ENCODE measurements around the gene SMCO2.

Gene SMCO2

DNA sequence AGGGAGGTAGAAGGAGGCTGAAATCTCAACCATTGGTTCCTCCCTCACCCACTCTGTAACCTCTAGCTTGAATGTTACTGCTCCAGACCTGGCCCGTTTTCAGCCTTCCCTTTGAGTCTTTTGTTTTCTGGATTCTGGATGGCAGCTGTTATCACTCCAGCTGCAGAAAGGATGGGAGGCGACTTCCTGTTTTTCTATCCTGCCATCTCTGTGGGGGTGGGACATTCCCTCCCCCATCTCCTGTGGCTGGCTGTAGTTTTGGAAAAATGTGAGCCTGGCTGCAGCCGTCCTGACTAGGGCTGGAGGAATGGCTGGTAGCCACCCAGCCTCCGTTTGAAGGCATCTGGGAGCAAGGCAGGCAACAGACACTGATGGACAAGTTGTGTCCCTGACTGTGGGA, 74.5 kb downstream of the SMCO2 start:
- no peak for TF ChIP-seq CTCF (IDR thresholded peaks at IDR 0.05)

DNA sequence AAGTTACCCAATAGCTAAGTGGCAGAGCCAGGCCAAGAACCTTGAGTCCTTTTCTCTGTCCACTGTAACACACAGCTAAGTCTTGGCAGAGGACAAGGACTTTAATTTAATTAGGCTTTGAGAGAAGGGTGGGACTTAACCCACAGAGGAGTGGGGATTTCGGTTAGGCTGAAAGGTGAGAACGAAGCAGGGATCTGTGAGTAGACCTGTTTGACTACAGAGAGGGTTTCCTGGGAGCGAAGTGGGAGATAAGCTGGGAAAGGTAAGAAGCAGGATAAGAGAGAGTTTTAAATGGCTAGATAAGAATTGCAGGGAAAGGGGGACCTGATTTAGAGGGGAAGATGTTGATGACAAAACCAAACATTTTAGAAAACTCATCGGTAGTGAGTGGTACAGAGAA, 75.4 kb downstream of the SMCO2 start:
- TF ChIP-seq CTCF (IDR thresholded peaks at IDR 0.05): no peak

- no peak for TF ChIP-seq CTCF (IDR thresholded peaks at IDR 0.05)
These were observed 76.7 kb downstream of the SMCO2 start for GRCh38 chr12:27523305-27523641.

DNA sequence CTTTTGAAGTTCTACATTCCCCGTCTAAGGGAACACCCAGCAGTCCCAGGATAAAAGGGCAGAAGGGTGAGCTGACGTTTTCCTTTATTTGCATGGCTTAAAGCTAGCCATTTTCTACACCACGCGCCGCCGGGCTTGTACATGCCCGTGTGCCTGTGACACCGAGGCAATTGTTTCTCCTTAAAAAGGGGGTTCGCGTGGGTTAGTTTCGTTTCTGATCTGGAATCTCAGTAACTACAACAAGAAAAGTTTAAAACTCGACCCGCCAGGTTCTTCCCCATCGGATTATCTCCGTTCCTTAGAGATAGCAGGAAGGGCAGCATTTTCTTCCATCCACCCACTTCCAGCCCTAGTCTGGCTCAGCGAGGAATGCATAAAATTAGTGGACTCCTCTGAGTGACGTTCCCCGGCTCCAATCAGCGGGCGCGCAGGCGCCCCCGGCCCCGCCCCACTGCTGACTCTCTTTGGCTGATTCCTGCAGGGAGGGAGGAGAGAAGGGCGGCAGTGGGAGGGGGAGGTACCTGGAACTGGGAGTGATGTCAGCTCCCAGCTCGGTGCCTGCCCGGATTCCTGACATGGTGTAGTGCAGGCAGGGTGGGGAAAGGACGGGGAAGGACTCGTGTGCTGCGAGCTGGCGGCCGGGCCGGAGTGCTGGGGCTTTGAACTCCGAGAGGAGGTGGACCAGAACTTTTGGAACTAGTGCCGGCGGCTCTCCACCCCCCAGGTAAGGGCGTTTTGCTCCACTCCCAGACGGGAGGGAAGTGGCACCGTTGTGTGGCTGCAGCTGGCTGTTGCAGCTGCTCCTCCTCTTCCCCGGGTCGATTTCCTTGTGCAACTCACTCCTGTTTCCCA, 77.3 kb downstream of the SMCO2 start, which contains the start of gene PPFIBP1:
TSS of gene PPFIBP1 (plus strand) at position 565 of the 852 bp plus-strand sequence. CDS start 109,191 bp downstream, outside the sequence.
- TF ChIP-seq CTCF (IDR thresholded peaks at IDR 0.05): no peak; the same call in 1 of the 2 replicates

DNA sequence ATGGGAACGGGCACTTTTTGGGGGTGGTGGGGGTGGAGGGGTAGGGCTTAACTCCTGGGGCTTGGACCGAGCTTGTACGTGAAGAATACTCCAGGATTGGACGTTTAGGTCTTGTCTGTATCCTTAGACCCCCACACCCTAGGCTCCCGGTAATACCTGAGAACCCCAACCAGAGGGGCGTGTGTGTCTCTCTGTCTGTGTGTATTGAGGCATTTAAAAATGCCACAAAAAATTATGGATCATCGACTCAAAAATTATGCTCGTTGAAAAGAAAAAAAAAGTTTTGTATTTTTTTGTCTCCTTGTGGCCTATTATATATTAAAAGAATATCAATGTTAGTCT, 77.9 kb downstream of the SMCO2 start:
- no peak for TF ChIP-seq CTCF (IDR thresholded peaks at IDR 0.05)

DNA sequence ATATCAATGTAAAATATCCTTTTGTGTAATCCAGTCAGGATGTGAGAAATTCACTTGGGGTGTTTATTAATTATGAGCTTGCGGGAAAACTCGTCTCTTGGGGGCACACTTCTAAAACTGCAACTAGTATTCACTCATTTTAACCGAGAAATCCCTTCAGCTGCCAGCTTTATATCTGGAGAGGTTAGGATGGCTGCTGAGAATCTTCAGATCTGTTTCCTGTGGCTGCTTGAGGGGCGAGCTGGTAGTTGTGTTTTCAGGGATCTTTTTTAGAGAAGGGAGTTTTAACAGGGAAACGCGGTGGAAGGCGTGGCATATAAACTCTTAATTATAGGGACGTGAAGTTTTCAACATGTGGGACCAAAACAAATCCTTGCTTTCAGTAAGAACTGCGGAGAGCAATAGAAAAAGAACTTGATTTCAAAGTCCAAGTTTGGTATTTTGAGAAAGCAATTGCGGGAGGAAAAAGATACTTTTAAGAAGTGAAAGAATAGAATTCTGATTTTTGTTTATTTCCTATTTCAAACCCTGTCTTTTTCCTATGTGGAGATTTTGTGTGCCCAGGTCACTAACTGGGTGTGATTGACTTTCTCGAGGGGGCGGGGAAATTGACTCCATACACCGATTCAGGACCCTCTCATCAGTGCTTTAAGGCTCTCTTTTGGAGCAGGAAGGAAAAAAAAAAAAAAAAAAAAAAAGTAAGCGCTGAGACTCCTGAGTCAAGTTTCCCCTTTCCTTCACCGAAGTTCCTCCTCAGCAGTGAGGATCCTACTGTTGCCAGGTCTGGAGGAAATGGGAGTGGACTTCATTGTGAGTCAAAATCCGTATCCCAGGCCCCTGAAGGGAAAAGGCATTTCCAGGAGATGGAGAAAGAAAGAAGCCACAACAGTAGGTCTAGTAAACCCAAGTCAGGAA, 78.6 kb downstream of the SMCO2 start:
- no peak for TF ChIP-seq CTCF (IDR thresholded peaks at IDR 0.05)

DNA sequence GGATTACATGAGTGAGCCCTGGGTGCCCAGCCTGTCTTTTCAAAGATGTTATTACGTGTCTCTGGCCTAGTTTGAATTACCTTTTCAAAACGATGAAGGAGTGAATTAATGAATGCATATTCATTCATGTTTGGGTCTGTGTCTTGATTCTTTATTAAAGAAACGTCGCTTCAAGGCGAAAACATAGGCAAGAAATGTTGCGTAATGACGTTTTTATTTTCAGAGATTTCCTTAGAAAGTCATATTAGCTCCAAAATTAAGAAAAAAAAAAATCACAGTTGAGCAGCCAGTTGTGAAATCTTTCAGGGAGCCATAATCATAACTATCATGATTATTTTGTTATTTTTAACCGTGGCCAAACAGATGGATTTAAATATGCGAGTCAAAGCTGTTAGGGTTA, 81.0 kb downstream of the SMCO2 start:
- TF ChIP-seq CTCF (IDR thresholded peaks at IDR 0.05): no peak
